ENCODE data around the gene RBM15. TPM values are rescaled to one million over a fixed set of nuclear protein-coding genes. Genes with fewer than 3 reads are reported as not detected.

Gene RBM15
- total RNA-seq, 1 donor from 2014 or later, result 31.9 TPM

DNA sequence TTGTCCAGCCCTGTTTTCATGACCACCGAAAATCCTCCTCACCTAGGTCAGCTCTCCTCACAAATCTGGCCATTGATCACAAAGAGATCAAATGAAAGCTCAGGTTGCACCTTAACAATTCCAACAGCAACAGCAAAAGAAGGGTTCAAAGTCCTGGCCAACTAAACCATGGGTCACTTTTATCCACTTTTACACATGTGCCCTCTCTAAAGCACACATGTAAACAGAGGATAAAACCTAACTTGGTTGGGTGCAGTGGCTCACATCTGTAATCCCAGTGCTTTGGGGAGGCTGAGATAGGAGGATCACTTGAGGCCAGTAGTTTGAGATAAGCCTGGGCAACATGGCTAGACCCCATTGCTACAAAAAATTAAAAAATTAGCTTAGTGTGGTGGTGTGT lies 3.9 kb upstream of the RBM15 start:
- H3K27ac Mint-ChIP-seq, result no peak overlapping the region
- TF ChIP-seq, protein P1, sequence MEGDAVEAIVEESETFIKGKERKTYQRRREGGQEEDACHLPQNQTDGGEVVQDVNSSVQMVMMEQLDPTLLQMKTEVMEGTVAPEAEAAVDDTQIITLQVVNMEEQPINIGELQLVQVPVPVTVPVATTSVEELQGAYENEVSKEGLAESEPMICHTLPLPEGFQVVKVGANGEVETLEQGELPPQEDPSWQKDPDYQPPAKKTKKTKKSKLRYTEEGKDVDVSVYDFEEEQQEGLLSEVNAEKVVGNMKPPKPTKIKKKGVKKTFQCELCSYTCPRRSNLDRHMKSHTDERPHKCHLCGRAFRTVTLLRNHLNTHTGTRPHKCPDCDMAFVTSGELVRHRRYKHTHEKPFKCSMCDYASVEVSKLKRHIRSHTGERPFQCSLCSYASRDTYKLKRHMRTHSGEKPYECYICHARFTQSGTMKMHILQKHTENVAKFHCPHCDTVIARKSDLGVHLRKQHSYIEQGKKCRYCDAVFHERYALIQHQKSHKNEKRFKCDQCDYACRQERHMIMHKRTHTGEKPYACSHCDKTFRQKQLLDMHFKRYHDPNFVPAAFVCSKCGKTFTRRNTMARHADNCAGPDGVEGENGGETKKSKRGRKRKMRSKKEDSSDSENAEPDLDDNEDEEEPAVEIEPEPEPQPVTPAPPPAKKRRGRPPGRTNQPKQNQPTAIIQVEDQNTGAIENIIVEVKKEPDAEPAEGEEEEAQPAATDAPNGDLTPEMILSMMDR (IDR thresholded peaks at IDR 0.05; ENCODE audit: unreplicated experiment), result no peak
- no peak overlapping the region for H3K4me3 Mint-ChIP-seq (ENCODE audit: low read depth)
- H3K4me1 Mint-ChIP-seq (ENCODE audit: low read depth), result peaks cover 16% of the 10 kb centered on the region
- H3K36me3 Mint-ChIP-seq (ENCODE audit: insufficient read depth), result peaks cover 2% of the 10 kb centered on the region
- DNase-seq (ENCODE audit: low spot score, unreplicated experiment), result no peak
- H3K27me3 Mint-ChIP-seq, result peaks cover 7% of the 10 kb centered on the region
- H3K9me3 Mint-ChIP-seq (ENCODE audit: low read depth), result no peaks in the 10 kb centered on the region

DNA sequence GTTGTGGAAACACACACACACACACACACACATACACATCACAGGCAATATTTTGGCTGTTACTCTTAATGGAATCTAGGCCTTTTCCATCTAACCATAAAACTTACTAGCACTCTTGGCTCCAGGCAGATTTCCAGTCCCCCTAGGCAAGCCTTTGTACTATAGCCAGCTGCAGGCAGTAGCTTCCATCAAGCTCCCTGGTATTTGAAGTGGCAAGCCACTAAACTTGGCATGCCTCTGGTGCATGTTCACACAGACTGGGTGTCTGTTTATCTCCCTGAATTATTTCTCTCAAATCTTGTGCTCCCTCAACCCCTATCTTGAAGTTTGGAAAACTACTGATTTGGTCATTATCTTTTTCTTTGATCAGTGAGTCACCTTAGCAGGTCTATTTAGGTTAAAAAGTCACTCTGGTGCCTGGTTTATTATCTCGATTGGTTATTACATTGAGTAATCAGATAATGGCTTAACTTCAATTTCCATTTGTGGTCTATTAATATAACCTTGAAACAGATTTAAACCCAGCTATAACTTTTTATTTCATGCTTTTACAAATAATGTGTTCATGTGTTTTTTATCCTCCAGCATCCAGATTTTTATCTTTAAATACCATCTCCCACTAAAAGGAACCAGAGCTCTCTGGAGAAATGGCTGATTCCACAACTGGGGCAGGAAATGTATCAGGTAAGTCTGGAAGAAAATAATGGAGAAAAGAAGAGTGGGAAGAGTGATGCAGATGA lies 2.7 kb upstream of the RBM15 start:
- peaks cover 6% of the 10 kb centered on the region for H3K27me3 Mint-ChIP-seq
- H3K9me3 Mint-ChIP-seq (ENCODE audit: low read depth), result no peaks in the 10 kb centered on the region
- TF ChIP-seq, protein P1 (IDR thresholded peaks at IDR 0.05; ENCODE audit: unreplicated experiment), result no peak
- H3K4me1 Mint-ChIP-seq (ENCODE audit: low read depth), result peaks cover 26% of the 10 kb centered on the region
- no peak overlapping the region for H3K27ac Mint-ChIP-seq
- H3K4me3 Mint-ChIP-seq (ENCODE audit: low read depth), result peak overlapping the region; percentile 37
- DNase-seq (ENCODE audit: low spot score, unreplicated experiment), result no peak
- peaks cover 9% of the 10 kb centered on the region for H3K36me3 Mint-ChIP-seq (ENCODE audit: insufficient read depth)

DNA sequence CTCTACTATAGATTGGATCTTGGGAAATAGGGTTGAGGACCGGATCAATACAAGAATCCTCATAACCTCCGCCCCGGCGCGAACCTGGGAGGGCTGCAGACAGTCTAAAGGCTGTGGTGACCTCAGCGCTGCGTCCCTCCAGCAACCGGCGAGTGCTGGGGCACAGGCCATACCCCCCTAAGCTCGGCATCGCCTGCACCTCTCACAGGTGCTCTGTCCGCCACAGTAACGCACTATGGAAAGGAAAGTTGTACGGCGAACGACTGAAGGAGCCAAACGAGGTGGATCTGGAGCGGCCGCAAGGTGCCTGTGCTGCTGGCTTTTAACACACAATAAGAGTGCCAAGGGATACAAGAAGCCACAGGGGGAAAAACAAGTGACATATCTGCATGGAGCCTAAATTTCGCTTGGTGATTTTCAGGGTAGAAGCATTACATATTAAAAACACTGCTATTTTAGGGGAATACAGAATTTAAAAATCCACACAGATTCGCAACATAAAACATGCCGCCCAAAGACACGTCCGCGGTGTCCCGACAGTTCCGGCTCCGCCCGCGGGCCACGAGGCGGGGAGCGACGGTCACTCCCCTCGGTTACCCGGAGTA lies 1.4 kb upstream of the RBM15 start:
- Mint-ChIP-seq H3K4me1 (ENCODE audit: low read depth) (peaks cover 35% of the 10 kb centered on the region), H3K4me3 (ENCODE audit: low read depth) (no peak overlapping the region), H3K36me3 (ENCODE audit: insufficient read depth) (peaks cover 14% of the 10 kb centered on the region), H3K9me3 (ENCODE audit: low read depth) (no peaks in the 10 kb centered on the region), H3K27me3 (peaks cover 4% of the 10 kb centered on the region), H3K27ac (no peak overlapping the region)
- TF ChIP-seq, protein P1 (IDR thresholded peaks at IDR 0.05; ENCODE audit: unreplicated experiment), result no peak
- peak; percentile 43 for DNase-seq (ENCODE audit: low spot score, unreplicated experiment)

DNA sequence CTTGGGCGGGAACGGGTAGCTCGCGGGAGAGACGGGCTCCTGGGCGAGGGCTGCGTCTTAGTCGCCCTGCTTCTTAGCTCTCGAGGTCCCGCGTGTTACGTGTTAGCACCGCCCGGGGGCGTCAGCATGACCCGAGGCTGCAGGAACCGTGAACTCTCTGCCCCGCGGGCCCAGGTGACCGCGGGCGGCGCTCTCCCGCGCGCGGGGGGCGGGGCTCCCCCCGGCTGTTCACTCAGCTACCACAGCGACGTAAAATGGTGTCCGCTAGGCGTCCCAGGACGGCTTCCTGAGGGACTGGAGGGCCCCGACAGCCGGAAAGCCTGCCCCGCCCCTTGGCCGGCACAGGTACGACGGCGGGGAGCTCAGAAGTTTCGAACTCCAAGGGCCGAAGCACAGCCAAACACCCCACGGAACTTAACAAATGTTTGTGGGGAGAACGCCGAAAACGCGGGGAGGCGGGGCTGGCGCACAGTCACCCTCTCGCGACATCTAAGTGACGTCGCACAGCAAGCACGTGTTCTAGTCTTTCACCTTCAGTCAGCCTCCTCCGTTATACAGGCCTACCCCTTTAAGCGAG lies 780 bp upstream of the RBM15 start:
- Mint-ChIP-seq H3K27me3 (peaks cover 3% of the 10 kb centered on the region), H3K4me1 (ENCODE audit: low read depth) (peaks cover 40% of the 10 kb centered on the region), H3K27ac (no peak overlapping the region), H3K9me3 (ENCODE audit: low read depth) (no peaks in the 10 kb centered on the region), H3K36me3 (ENCODE audit: insufficient read depth) (peaks cover 19% of the 10 kb centered on the region), H3K4me3 (ENCODE audit: low read depth) (no peak overlapping the region)
- TF ChIP-seq, protein P1 (IDR thresholded peaks at IDR 0.05; ENCODE audit: unreplicated experiment), result peak; percentile 69
- DNase-seq (ENCODE audit: low spot score, unreplicated experiment), result peak; percentile 87

DNA sequence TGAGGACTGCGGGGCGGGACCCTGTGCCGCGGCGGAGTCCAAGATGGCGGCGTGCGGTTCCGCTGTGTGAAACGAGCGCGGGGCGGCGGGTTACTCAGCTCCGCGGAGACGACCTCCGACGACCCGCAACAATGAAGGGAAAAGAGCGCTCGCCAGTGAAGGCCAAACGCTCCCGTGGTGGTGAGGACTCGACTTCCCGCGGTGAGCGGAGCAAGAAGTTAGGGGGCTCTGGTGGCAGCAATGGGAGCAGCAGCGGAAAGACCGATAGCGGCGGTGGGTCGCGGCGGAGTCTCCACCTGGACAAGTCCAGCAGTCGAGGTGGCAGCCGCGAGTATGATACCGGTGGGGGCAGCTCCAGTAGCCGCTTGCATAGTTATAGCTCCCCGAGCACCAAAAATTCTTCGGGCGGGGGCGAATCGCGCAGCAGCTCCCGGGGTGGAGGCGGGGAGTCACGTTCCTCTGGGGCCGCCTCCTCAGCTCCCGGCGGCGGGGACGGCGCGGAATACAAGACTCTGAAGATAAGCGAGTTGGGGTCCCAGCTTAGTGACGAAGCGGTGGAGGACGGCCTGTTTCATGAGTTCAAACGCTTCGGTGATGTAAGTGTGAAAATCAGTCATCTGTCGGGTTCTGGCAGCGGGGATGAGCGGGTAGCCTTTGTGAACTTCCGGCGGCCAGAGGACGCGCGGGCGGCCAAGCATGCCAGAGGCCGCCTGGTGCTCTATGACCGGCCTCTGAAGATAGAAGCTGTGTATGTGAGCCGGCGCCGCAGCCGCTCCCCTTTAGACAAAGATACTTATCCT lies 430 bp downstream of the RBM15 start:
- Mint-ChIP-seq H3K4me1 (ENCODE audit: low read depth) (peaks cover 48% of the 10 kb centered on the region), H3K36me3 (ENCODE audit: insufficient read depth) (peaks cover 23% of the 10 kb centered on the region), H3K27ac (no peak overlapping the region)

More for the DNA sequence above, 430 bp downstream of the RBM15 start:
- no peak for DNase-seq (ENCODE audit: low spot score, unreplicated experiment)
- Mint-ChIP-seq H3K27me3 (peaks cover 3% of the 10 kb centered on the region), H3K4me3 (ENCODE audit: low read depth) (no peak overlapping the region), H3K9me3 (ENCODE audit: low read depth) (no peaks in the 10 kb centered on the region)
- TF ChIP-seq, protein P1 (IDR thresholded peaks at IDR 0.05; ENCODE audit: unreplicated experiment), result peak; percentile 50

Data from progenitor cell of endocrine pancreas (in vitro differentiated cells).